Raji (cell line): ENCODE results near the gene INPP4A.

Experiments used
- POLR2A ChIP-seq: IDR thresholded peaks from 2 replicates; pipeline ENCODE4 v1.6.1; 2011; ENCODE audit warnings: low read depth, low read length, control low read depth; ENCODE audit not compliant: insufficient read depth

The INPP4A gene

GRCh38 chr2:98592565-98592964 lies 147.9 kb downstream of the INPP4A start:
- TF ChIP-seq POLR2A: no peak

GRCh38 chr2:98598781-98599428 lies 154.2 kb downstream of the INPP4A start:
- no peak for TF ChIP-seq POLR2A

- TF ChIP-seq POLR2A: no peak
Measured at GRCh38 chr2:98601532-98602132, 157.0 kb downstream of the INPP4A start.

- TF ChIP-seq POLR2A: no peak
Measured at GRCh38 chr2:98604547-98604946, 159.9 kb downstream of the INPP4A start.

- no peak for TF ChIP-seq POLR2A
Measured at GRCh38 chr2:98605076-98605475, 160.4 kb downstream of the INPP4A start.

- no peak for TF ChIP-seq POLR2A
Measured at GRCh38 chr2:98606431-98606830, 161.8 kb downstream of the INPP4A start.

GRCh38 chr2:98607104-98607503 lies 162.4 kb downstream of the INPP4A start:
- TF ChIP-seq POLR2A: no peak

- TF ChIP-seq POLR2A: no peak
Measured at GRCh38 chr2:98607741-98608115, 163.1 kb downstream of the INPP4A start.

- peak; percentile 87 for TF ChIP-seq POLR2A
Measured at GRCh38 chr2:98608116-98608961, 163.7 kb downstream of the INPP4A start, which contains the start of the genes COA5 and UNC50. TSS of gene COA5 (minus strand) at chr2:98608512. CDS start at chr2:98608405, 107 bp downstream. TSS of gene UNC50 (plus strand) at chr2:98608589. CDS start at chr2:98609760, 1,171 bp downstream.

- TF ChIP-seq POLR2A: no peak
Measured at GRCh38 chr2:98608962-98609604, 164.4 kb downstream of the INPP4A start.

GRCh38 chr2:98614024-98614739 lies 169.5 kb downstream of the INPP4A start:
- no peak for TF ChIP-seq POLR2A

- no peak for TF ChIP-seq POLR2A
Measured at GRCh38 chr2:98615481-98615880, 170.8 kb downstream of the INPP4A start.

- no peak for TF ChIP-seq POLR2A
Measured at GRCh38 chr2:98617149-98617548, 172.5 kb downstream of the INPP4A start.

- TF ChIP-seq POLR2A: no peak
Measured at GRCh38 chr2:98623657-98624056, 179.0 kb downstream of the INPP4A start.

GRCh38 chr2:98632351-98632750 lies 187.7 kb downstream of the INPP4A start:
- no peak for TF ChIP-seq POLR2A
